GM12875 (cell line): ENCODE data around the gene H19.

Source experiments
- H3K4me3 ChIP-seq: one replicate; pipeline ENCODE4 v1.5.1; 2011; ENCODE audit warnings: low read depth, low read length, control low read depth
- CTCF ChIP-seq: IDR thresholded peaks from 2 replicates; pipeline ENCODE4 v1.5.1; 2011; ENCODE audit warnings: low read depth, mild to moderate bottlenecking, control low read depth, inconsistent platforms, low read length, moderate library complexity, borderline replicate concordance; ENCODE audit not compliant: insufficient read depth

H19 gene

GRCh38 chr11:1998290-1998689 is 648 bp upstream of the H19 start:
- TF ChIP-seq CTCF: no peak
- no peak overlapping the region for H3K4me3 ChIP-seq

GRCh38 chr11:1994121-1994520 is 3.5 kb downstream of the H19 start:
- H3K4me3 ChIP-seq: no peak overlapping the region
- no peak for TF ChIP-seq CTCF

- no peak for TF ChIP-seq CTCF
Observed at GRCh38 chr11:1992111-1992510, 5.5 kb downstream of the H19 start.

GRCh38 chr11:1990872-1991578 is 6.6 kb downstream of the H19 start:
- H3K4me3 ChIP-seq: no peak overlapping the region
- no peak for TF ChIP-seq CTCF

More at GRCh38 chr11:1992111-1992510, 5.5 kb downstream of the H19 start:
- no peak overlapping the region for H3K4me3 ChIP-seq

GRCh38 chr11:1989953-1990352 is 7.7 kb downstream of the H19 start:
- no peak for TF ChIP-seq CTCF
- H3K4me3 ChIP-seq: no peak overlapping the region

- no peak overlapping the region for H3K4me3 ChIP-seq
- TF ChIP-seq CTCF: no peak
Observed at GRCh38 chr11:1988667-1989317, 8.8 kb downstream of the H19 start.

- TF ChIP-seq CTCF: no peak
- no peak overlapping the region for H3K4me3 ChIP-seq
Observed at GRCh38 chr11:1988174-1988573, 9.5 kb downstream of the H19 start.
